Fibroblast of lung (primary cell): Measurements from ENCODE around the gene GOLT1B. TPM values are rescaled to one million over a fixed set of nuclear protein-coding genes. Genes with fewer than 3 reads are reported as not detected.

Experiments used
- DNase-seq, 2 donors: peaks; one replicate each; pipeline versions ENCODE4 v3.0.0 to v3.0.0-alpha.2; 2010; ENCODE audit warnings: low read depth in 2 of 2
- H2AFZ ChIP-seq: 2 replicates; pipeline ENCODE4 v1.5.1; 2012; ENCODE audit warnings: low read length, control low read depth, inconsistent platforms
- H3K27ac ChIP-seq: 2 replicates; pipeline ENCODE4 v1.5.1; 2011; ENCODE audit warnings: low read length, control low read depth; ENCODE audit not compliant: insufficient read depth
- H3K27me3 ChIP-seq: 2 replicates; pipeline ENCODE4 v1.5.1; 2011; ENCODE audit warnings: mild to moderate bottlenecking, low read length; ENCODE audit not compliant: control insufficient read depth, insufficient read depth
- H3K36me3 ChIP-seq: 2 replicates; pipeline ENCODE4 v1.5.1; 2011; ENCODE audit warnings: low read length; ENCODE audit not compliant: control insufficient read depth, insufficient read depth
- H3K4me1 ChIP-seq: 2 replicates; pipeline ENCODE4 v1.5.1; 2011; ENCODE audit warnings: low read length; ENCODE audit not compliant: control insufficient read depth, insufficient read depth; ENCODE audit errors: extremely low read depth
- H3K4me2 ChIP-seq: 2 replicates; pipeline ENCODE4 v1.5.1; 2011; ENCODE audit warnings: low read length, control low read depth; ENCODE audit not compliant: insufficient read depth; ENCODE audit errors: extremely low read depth
- H3K4me3 ChIP-seq, 4 experiments: fragments of 200-600 bp in 1 of 4; sonication (generic) in 1 of 4; replicated peaks in 1 of 4; 2 replicates each; pipeline ENCODE4 v1.5.1; 2011 to 2016; ENCODE audit warnings: low read length in 4 of 4, low read depth in 3 of 4, mild to moderate bottlenecking in 3 of 4, control low read depth in 2 of 4, inconsistent platforms in 1 of 4, mixed read lengths in 1 of 4; ENCODE audit not compliant: insufficient read depth in 1 of 4; ENCODE audit errors: control extremely low read depth in 1 of 4
- H3K79me2 ChIP-seq: 2 replicates; pipeline ENCODE4 v1.5.1; 2012; ENCODE audit warnings: mild to moderate bottlenecking, low read length, inconsistent platforms; ENCODE audit not compliant: control insufficient read depth, insufficient read depth
- H3K9ac ChIP-seq: 2 replicates; pipeline ENCODE4 v1.5.1; 2011; ENCODE audit warnings: mild to moderate bottlenecking, low read length, control low read depth; ENCODE audit not compliant: insufficient read depth
- H3K9me3 ChIP-seq: 2 replicates; pipeline ENCODE4 v1.5.1; 2012; ENCODE audit warnings: low read depth, low read length; ENCODE audit not compliant: control insufficient read depth, insufficient read depth
- H4K20me1 ChIP-seq: 2 replicates; pipeline ENCODE4 v1.5.1; 2011; ENCODE audit warnings: low read length; ENCODE audit not compliant: control insufficient read depth, insufficient read depth; ENCODE audit errors: extremely low read depth
- CTCF ChIP-seq, 2 donors: IDR thresholded peaks in 1 of 2; conservative IDR thresholded peaks in 1 of 2; 1 replicate in 1 of 2; 2 replicates in 1 of 2; pipeline ENCODE4 v1.5.1; 2011 to 2012; ENCODE audit warnings: low read length in 2 of 2, control low read depth in 1 of 2, inconsistent platforms in 1 of 2, low read depth in 1 of 2, mild to moderate bottlenecking in 1 of 2
- EZH2 ChIP-seq: IDR thresholded peaks from 2 replicates; pipeline ENCODE4 v1.5.1; 2012; ENCODE audit warnings: low read length, control low read depth, mild to moderate bottlenecking; ENCODE audit errors: missing control alignments
- polyA plus RNA-seq, 2 donors: library from polyadenylated mRNA; depleted of rRNA in 1 of 2; stranded (reverse) in 1 of 2; unstranded in 1 of 2; fragments of >200 nt; gene quantifications; 2 replicates each; pipeline ENCODE4 v1.2.1, GENCODE V29; 2011 to 2012; ENCODE audit warnings: missing spikeins in 1 of 2
- total RNA-seq: library from RNA; depleted of rRNA; stranded (reverse); fragments of >200 nt; gene quantifications from 2 replicates; pipeline ENCODE4 v1.2.1, GENCODE V29; 2014

The GOLT1B gene
- total and polyA plus RNA-seq, 2 donors (not counting 1 experiment from before 2014, with no cell fraction given) = 41.3 to 56.8 TPM

GRCh38 chr12:21543151-21543550 lies 41.6 kb downstream of the GOLT1B start:
- no peak overlapping the region for H3K4me2 ChIP-seq
- no peak overlapping the region for H3K27ac ChIP-seq
- H3K4me3 ChIP-seq = no peak overlapping the region
- H3K79me2 ChIP-seq = no peaks in the 10 kb centered on the region
- no peaks in the 10 kb centered on the region for H3K4me1 ChIP-seq
- no peaks in the 10 kb centered on the region for H4K20me1 ChIP-seq
- DNase-seq = no peak
- TF ChIP-seq EZH2 (no peak), CTCF (conservative IDR thresholded peaks at IDR 0.05 in 1 of 2, IDR thresholded peaks at IDR 0.05 in 1 of 2; ENCODE audit: low read depth in 1 of 2, low read length in 2 of 2) (no peak)
- no peaks in the 10 kb centered on the region for H3K27me3 ChIP-seq
- H3K9me3 ChIP-seq = no peaks in the 10 kb centered on the region
- H2AFZ ChIP-seq = no peak overlapping the region
- H3K36me3 ChIP-seq = no peaks in the 10 kb centered on the region
- no peak overlapping the region for H3K9ac ChIP-seq

GRCh38 chr12:21545557-21545956 lies 44.0 kb downstream of the GOLT1B start:
- H3K27ac ChIP-seq = no peak overlapping the region
- no peaks in the 10 kb centered on the region for H3K27me3 ChIP-seq
- no peak overlapping the region for H3K9ac ChIP-seq
- DNase-seq = no peak
- no peaks in the 10 kb centered on the region for H3K36me3 ChIP-seq
- TF ChIP-seq CTCF (conservative IDR thresholded peaks at IDR 0.05 in 1 of 2, IDR thresholded peaks at IDR 0.05 in 1 of 2; ENCODE audit: low read depth in 1 of 2, low read length in 2 of 2) = no peak
- no peak for TF ChIP-seq EZH2
- H3K4me2 ChIP-seq = no peak overlapping the region
- no peaks in the 10 kb centered on the region for H4K20me1 ChIP-seq
- H3K4me1 ChIP-seq = no peaks in the 10 kb centered on the region
- H3K4me3 ChIP-seq = no peak overlapping the region
- no peaks in the 10 kb centered on the region for H3K9me3 ChIP-seq
- no peaks in the 10 kb centered on the region for H3K79me2 ChIP-seq
- H2AFZ ChIP-seq = no peak overlapping the region

- Histone ChIP-seq H3K27me3 (no peaks in the 10 kb centered on the region), H3K9ac (no peak overlapping the region), H3K79me2 (no peaks in the 10 kb centered on the region), H2AFZ (no peak overlapping the region), H3K4me2 (no peak overlapping the region), H3K27ac (no peak overlapping the region), H3K9me3 (no peaks in the 10 kb centered on the region), H4K20me1 (no peaks in the 10 kb centered on the region), H3K4me3 (no peak overlapping the region), H3K4me1 (no peaks in the 10 kb centered on the region), H3K36me3 (no peaks in the 10 kb centered on the region)
- DNase-seq = no peak
- no peak for TF ChIP-seq CTCF (conservative IDR thresholded peaks at IDR 0.05 in 1 of 2, IDR thresholded peaks at IDR 0.05 in 1 of 2; ENCODE audit: low read depth in 1 of 2, low read length in 2 of 2)
- no peak for TF ChIP-seq EZH2
Measured at GRCh38 chr12:21546716-21547115, 45.1 kb downstream of the GOLT1B start.
